ENCODE data around the gene RING1. TPM values are rescaled to one million over a fixed set of nuclear protein-coding genes. Genes with fewer than 3 reads are reported as not detected.
"Not testable (repeated sequence)": the region's sequence is repeated elsewhere in the genome, so short reads cannot be mapped to it uniquely, and the experiment has no call there.

RING1 gene
- total RNA-seq, 2 experiments from 2014 or later = 27.1 to 28.6 TPM

GRCh38 chr6:33217246-33217645 is 8.9 kb downstream of the RING1 start:
- H3K4me1 Mint-ChIP-seq (ENCODE audit: low read depth) = peaks cover 21% of the 10 kb centered on the region
- CTCF ChIA-PET = no interaction called here
- H3K9me3 ChIP-seq (ENCODE audit: control insufficient read depth in 1 of 2, insufficient read depth in 1 of 2, low read length in 2 of 2) = no peaks in the 10 kb centered on the region
- intact Hi-C loops (cut with DNase I, micrococcal nuclease) = no loop called here
- peaks cover 17% of the 10 kb centered on the region for H3K4me1 ChIP-seq (ENCODE audit: insufficient read depth, low read length)
- TF ChIP-seq CTCF (IDR thresholded peaks at IDR 0.05) = no peak
- no peaks in the 10 kb centered on the region for H3K36me3 ChIP-seq (ENCODE audit: insufficient read depth, low read length)
- peaks cover 0 to 14% of the 10 kb centered on the region in 2 experiments for H3K27me3 ChIP-seq (ENCODE audit: control insufficient read depth in 1 of 2, insufficient read depth in 2 of 2, low read length in 2 of 2)
- no peak overlapping the region for H3K4me3 ChIP-seq (ENCODE audit: low read length)
- POLR2A ChIA-PET = no interaction called here
- H3K27ac ChIP-seq (ENCODE audit: low read depth in 1 of 2, low read length in 2 of 2) = no peak overlapping the region
- no peak overlapping the region for H3K27ac Mint-ChIP-seq
- no peaks in the 10 kb centered on the region for H3K9me3 Mint-ChIP-seq
- peaks cover 14% of the 10 kb centered on the region for H3K36me3 Mint-ChIP-seq (ENCODE audit: low read depth)
- no peak for DNase-seq
- peaks cover 69% of the 10 kb centered on the region for H3K27me3 Mint-ChIP-seq
- no peak for ATAC-seq (ENCODE audit: poor library complexity)
- H3K4me3 Mint-ChIP-seq = no peak overlapping the region

GRCh38 chr6:33217681-33218080 is 9.4 kb downstream of the RING1 start:
- no peaks in the 10 kb centered on the region for H3K36me3 ChIP-seq (ENCODE audit: insufficient read depth, low read length)
- ATAC-seq (ENCODE audit: poor library complexity) = no peak
- POLR2A ChIA-PET = no interaction called here
- no peaks in the 10 kb centered on the region for H3K9me3 ChIP-seq (ENCODE audit: control insufficient read depth in 1 of 2, insufficient read depth in 1 of 2, low read length in 2 of 2)
- CTCF ChIA-PET = no interaction called here
- peaks cover 0 to 14% of the 10 kb centered on the region in 2 experiments for H3K27me3 ChIP-seq (ENCODE audit: control insufficient read depth in 1 of 2, insufficient read depth in 2 of 2, low read length in 2 of 2)
- Mint-ChIP-seq H3K27me3 (peaks cover 69% of the 10 kb centered on the region), H3K36me3 (ENCODE audit: low read depth) (peaks cover 9% of the 10 kb centered on the region), H3K9me3 (no peaks in the 10 kb centered on the region), H3K4me1 (ENCODE audit: low read depth) (peaks cover 17% of the 10 kb centered on the region), H3K27ac (no peak overlapping the region), H3K4me3 (no peak overlapping the region)
- H3K4me3 ChIP-seq (ENCODE audit: low read length) = no peak overlapping the region
- peaks cover 16% of the 10 kb centered on the region for H3K4me1 ChIP-seq (ENCODE audit: insufficient read depth, low read length)
- no peak overlapping the region for H3K27ac ChIP-seq (ENCODE audit: low read depth in 1 of 2, low read length in 2 of 2)
- intact Hi-C loops (cut with DNase I, micrococcal nuclease) = no loop called here
- no peak for DNase-seq
- TF ChIP-seq CTCF (IDR thresholded peaks at IDR 0.05) = no peak

GRCh38 chr6:33226503-33227120 is 18.3 kb downstream of the RING1 start:
- DNase-seq; H3K27me3 ChIP-seq (ENCODE audit: control insufficient read depth in 1 of 2, insufficient read depth in 2 of 2, low read length in 2 of 2); H3K4me1 Mint-ChIP-seq (ENCODE audit: low read depth); H3K4me1 ChIP-seq (ENCODE audit: insufficient read depth, low read length); H3K36me3 ChIP-seq (ENCODE audit: insufficient read depth, low read length); H3K4me3 ChIP-seq (ENCODE audit: low read length); H3K9me3 Mint-ChIP-seq; H3K36me3 Mint-ChIP-seq (ENCODE audit: low read depth); POLR2A ChIA-PET; ATAC-seq (ENCODE audit: poor library complexity); H3K9me3 ChIP-seq (ENCODE audit: control insufficient read depth in 1 of 2, insufficient read depth in 1 of 2, low read length in 2 of 2); H3K27ac Mint-ChIP-seq; H3K27ac ChIP-seq (ENCODE audit: low read depth in 1 of 2, low read length in 2 of 2); intact Hi-C loops (cut with DNase I, micrococcal nuclease); H3K4me3 Mint-ChIP-seq: not testable (repeated sequence)
- CTCF ChIA-PET = interaction anchor here (0.6 to 0.8 kb wide), 2 partner anchors 22 to 141 kb away, joined by 3 to 5 read pairs; no protein-coding TSS in a partner anchor
- H3K27me3 Mint-ChIP-seq = peaks cover 44% of the 10 kb centered on the region

GRCh38 chr6:33235221-33235634 is 26.9 kb downstream of the RING1 start:
- no peak for TF ChIP-seq CTCF (IDR thresholded peaks at IDR 0.05)
- H3K4me3 ChIP-seq (ENCODE audit: low read length) = no peak overlapping the region
- POLR2A ChIA-PET = interaction anchor here (0.6 kb wide), 1 partner anchor 836 kb away, joined by 4 read pairs; no protein-coding TSS in a partner anchor
- no peaks in the 10 kb centered on the region for H3K36me3 ChIP-seq (ENCODE audit: insufficient read depth, low read length)
- peaks cover 11% of the 10 kb centered on the region in 2 experiments for H3K27me3 ChIP-seq (ENCODE audit: control insufficient read depth in 1 of 2, insufficient read depth in 2 of 2, low read length in 2 of 2)
- no peak for ATAC-seq (ENCODE audit: poor library complexity)
- no peak overlapping the region for H3K27ac Mint-ChIP-seq
- no peaks in the 10 kb centered on the region for H3K9me3 ChIP-seq (ENCODE audit: control insufficient read depth in 1 of 2, insufficient read depth in 1 of 2, low read length in 2 of 2)
- CTCF ChIA-PET = no interaction called here
- H3K4me1 ChIP-seq (ENCODE audit: insufficient read depth, low read length) = no peaks in the 10 kb centered on the region
- H3K9me3 Mint-ChIP-seq = no peaks in the 10 kb centered on the region
- no peak overlapping the region for H3K4me3 Mint-ChIP-seq
- no peaks in the 10 kb centered on the region for H3K36me3 Mint-ChIP-seq (ENCODE audit: low read depth)
- peaks cover 2% of the 10 kb centered on the region for H3K4me1 Mint-ChIP-seq (ENCODE audit: low read depth)
- no peak for DNase-seq
- H3K27ac ChIP-seq (ENCODE audit: low read depth in 1 of 2, low read length in 2 of 2) = no peak overlapping the region
- H3K27me3 Mint-ChIP-seq = peaks cover 47% of the 10 kb centered on the region
- intact Hi-C loops (cut with DNase I, micrococcal nuclease) = no loop called here
